NCI-H82 (cell line): ENCODE results near the gene SPG7.
"Not testable (repeated sequence)": the region's sequence is repeated elsewhere in the genome, so short reads cannot be mapped to it uniquely, and the experiment has no call there.

Experiments
- DNase-seq: peaks from one replicate; lab custom pipeline; 2025; lab: John Stamatoyannopoulos, UW

SPG7 gene

DNA sequence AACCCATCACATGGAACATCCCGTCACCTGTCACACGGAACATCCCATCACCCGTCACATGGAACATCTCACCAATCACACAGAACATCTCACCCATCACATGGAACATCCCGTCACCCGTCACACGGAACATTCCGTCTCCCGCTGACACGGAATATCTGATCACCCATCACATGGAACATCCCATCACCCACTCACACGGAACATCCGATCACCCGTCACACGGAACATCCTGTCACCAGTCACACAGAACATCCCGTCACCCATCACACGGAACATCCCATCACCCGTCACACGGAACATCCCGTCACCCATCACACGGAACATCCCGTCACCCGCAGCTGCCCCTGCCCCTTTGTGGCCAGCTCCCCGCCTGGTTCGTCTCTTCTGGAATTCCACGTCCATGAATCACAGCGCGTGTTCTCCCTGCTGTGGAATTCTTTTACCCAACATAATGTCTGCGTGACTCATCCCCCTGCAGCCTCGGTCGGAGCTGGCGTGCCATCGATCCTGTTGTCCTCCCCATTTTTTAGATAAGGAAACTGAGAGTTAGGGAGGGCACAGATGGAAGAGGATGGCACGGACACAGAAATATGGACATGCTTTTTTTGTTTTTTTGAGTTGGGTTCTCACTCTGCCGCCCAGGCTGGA lies 73.0 kb downstream of the SPG7 start:
- no peak for DNase-seq

GRCh38 chr16:89581861-89582563 lies 73.8 kb downstream of the SPG7 start:
- no peak for DNase-seq

DNA sequence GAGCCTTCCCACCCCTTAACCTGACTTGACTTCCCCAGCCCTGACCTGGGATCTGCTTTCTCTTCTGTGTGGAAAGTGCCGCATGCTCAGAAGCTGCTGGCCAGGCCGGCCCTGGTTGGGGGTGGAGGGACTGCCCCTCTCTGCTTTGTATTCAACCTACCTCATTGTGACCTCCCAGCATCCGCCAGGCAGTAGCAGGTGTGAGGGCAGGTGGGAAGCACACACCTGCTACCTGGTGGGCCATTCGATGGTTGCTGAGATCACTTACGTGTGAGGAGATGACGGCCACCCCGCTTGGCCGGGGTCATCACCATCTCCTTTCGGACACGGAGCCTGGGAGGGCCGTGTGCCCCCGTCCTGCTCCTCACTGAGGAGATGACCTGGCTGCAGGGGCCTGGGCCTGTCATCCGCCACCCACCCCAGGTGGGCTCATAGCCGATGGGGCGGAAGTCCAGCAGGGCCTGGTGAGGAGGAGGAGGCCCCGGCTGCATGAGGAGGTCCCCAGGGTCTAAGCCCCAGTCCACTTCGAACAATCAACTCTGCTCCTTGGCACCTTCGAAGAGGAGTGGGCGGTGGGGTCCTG lies 74.5 kb downstream of the SPG7 start:
- no peak for DNase-seq

GRCh38 chr16:89583197-89583894 lies 75.1 kb downstream of the SPG7 start:
- no peak for DNase-seq

GRCh38 chr16:89583895-89584644 lies 75.9 kb downstream of the SPG7 start:
- DNase-seq: no peak

DNA sequence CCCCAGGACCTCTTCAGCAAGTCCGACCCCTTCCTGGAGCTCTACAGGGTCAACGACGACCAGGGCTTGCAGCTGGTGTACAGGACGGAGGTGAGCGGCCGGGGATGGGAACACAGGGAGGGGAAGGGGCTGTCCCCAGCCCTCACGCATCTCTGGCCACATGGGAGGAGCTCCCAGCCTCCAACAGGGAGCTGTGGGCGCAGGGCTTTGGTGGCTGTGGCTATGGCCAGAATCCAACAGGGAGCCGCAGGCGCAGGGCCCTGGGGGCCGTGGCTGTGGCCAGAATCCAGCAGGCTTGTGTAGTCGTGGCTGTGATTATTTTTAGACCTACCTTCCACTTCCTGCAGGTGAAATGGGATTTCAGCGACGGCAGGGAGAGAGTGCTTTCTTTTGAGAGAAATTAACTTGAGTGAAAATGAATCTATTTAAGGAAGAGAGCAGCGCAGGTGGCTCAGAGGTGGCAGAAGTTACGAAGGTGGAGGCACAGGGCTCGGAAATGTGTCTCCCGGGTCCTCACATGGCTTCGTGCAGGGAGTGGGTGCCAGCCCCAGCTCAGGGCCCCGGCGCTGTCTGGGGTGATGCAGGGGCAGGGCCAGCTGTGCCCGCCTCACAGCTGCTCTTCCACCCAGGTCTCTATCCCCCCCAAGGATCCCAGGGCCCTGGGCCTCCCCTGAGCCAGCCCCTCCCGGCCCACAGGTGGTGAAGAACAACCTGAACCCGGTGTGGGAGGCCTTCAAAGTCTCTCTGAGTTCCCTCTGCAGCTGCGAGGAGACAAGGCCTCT lies 76.8 kb downstream of the SPG7 start:
- DNase-seq: no peak

DNA sequence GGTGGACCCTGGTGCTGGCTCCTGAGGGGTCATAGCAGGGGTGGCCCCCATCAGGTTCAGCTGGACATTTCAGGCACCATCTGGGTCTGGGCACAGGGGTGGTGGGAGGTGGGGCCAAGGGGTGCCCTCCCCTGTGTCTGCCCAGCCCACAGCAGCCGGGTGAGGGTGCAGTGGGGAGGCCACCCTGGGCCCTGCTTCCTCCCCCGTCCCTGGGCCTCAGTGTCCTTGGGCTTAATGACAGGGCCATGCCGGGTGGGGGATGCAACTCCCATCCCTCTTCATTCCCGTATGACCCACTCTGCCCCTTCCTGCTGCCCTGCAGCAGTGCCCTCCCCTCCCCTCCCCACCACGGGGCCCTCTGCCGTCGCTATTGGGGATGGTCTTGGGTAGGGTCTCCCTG lies 78.0 kb downstream of the SPG7 start:
- no peak for DNase-seq

GRCh38 chr16:89586853-89587252 lies 78.7 kb downstream of the SPG7 start:
- DNase-seq: no peak

DNA sequence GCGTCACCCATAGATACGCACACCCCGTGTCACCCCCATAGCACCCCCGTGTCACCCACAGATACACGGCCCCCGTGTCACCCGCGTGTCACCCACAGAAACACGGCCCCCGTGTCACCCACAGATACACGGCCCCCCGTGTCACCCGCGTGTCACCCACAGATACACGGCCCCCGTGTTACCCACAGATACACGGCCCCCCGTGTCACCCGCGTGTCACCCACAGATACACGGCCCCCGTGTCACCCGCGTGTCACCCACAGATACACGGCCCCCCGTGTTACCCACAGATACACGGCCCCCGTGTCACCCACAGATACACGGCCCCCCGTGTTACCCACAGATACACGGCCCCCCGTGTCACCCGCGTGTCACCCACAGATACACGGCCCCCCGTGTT lies 79.5 kb downstream of the SPG7 start:
- DNase-seq: not testable (repeated sequence)

- no peak for DNase-seq
Observed at GRCh38 chr16:89588413-89589109, 80.4 kb downstream of the SPG7 start.

GRCh38 chr16:89589241-89589926 lies 81.2 kb downstream of the SPG7 start:
- no peak for DNase-seq

DNA sequence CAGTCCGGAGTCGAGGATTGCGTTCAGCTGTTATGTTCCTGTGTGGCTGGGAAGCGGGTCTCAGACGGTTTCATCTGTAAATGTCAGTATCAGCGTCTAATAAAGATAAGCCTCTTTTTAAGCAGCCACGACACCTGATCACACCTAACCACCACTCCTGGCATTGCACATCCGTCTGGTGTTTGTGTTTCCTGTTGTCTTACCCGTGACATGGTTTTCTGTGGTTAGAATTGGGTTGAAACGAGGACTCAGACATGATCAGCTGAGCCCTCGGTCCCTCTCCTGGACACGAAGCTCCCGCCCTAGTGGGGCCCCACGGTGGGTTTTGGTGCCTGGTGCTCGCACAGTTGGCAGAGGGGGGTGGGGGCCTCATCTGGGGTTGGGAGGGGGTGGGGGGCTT lies 85.6 kb downstream of the SPG7 start:
- no peak for DNase-seq

GRCh38 chr16:89595330-89596060 lies 87.3 kb downstream of the SPG7 start:
- no peak for DNase-seq

- DNase-seq: no peak
Observed at GRCh38 chr16:89596061-89596689, 88.0 kb downstream of the SPG7 start.

DNA sequence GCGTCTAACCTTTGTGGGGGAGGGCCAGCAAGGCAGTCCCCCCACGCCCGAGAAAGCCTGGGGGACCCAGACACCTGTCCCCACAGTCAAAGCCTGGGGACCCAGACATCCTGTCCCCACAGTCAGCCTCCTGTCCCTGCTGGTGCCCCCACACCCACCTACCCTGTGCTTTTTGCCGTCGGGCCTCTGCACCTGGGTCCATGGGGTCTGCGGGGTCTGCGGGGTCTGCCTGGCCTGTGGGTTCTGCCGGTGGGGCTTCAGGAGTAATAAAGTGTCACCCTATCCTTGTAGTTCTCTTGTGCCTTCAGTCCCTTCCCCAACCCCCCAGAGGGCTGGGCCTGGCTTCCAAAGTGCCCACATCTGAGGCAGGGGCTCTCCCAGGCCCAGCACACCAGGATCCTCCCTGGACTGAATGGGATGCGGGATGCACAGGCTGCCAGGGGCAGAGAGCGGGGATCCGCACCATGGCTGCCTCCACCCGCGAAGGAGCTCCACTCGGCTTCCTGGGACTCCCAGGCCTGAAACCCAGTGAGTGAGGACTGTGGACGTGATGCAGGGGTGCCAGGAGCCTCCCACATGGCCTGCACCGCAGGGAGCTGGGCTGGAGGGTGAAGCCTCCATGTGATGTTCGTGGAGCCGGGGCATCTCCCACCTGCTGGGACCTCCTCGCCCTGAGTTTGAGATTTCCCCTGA lies 88.9 kb downstream of the SPG7 start:
- no peak for DNase-seq

DNA sequence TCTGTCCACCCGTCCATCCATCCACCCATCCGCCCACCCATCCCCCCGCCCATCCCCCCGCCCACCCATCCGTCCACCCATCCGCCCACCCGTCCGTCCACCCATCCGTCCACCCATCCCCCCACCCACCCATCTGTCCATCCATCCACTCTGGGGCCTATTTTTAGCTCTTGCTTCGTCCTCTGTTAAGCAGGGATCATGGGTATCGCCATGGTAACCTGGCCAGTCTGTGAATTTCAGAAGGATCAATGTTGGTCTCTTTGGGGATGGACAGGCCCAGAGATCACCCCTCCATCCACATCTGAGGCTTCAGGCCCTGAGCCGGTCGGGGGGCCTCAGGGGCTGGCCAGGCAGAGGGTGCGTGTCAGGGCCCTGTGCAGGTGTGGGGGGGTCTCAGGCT lies 90.0 kb downstream of the SPG7 start:
- DNase-seq: peak; percentile 78

DNA sequence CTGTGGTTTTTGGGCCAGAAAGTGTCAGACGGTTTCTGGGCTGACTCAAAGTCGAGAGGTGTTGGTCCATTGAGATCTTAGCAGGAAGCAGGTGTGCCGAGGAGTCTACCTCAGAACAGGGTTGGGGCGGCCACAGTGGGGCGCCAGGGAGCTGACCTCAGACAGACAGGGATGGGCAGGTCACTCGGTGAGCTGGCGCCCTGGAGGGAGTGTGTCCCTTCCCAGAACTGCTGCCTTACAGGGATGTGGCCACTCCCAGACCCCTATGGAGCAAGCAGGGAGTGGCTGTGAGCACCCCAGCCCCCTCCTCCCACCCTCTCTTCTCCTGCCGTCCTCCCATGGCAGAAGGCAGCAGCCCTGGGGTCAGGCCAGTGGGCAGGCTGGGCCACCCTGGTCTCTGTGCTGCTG lies 91.3 kb downstream of the SPG7 start:
- DNase-seq: peak; percentile 65

DNA sequence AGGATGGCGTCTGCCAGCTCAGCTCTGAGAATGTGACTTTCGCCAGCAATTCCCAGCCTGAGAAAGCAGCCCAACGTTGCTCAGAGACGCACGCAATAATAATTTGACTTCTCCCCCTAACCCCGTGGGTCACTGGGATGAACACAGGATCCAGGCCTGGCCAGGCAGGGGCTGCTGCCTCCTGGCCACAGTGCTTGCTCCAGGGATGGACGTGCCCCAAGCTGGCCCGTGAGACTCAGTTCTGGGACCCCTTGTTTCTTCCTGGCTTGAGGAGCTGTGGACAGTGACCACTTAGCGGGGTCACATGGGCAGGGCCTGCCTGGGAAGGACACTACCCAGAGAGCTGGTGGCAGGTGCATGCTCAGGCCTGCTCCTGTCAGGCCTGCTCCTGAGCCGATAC lies 91.7 kb downstream of the SPG7 start:
- DNase-seq: peak; percentile 19
